Natural killer cell (primary cell): ENCODE measurements around the gene ERFE. TPM values are rescaled to one million over a fixed set of nuclear protein-coding genes. Genes with fewer than 3 reads are reported as not detected.
A peak's percentile ranks its signal among the peaks of the same experiment; 100 is the strongest.

Experiments
- ATAC-seq, 3 donors: fragments of 150-1000 bp in 2 of 3; fragments of 200-7000 bp in 1 of 3; cut with Tn5 transposase; 1 replicate in 1 of 3; 2 replicates in 2 of 3; pipeline ENCODE4 v1.10.0; 2021; ENCODE audit warnings: mild to moderate bottlenecking in 2 of 3, moderate library complexity in 2 of 3
- DNase-seq, 2 donors: peaks; one replicate each; pipeline versions ENCODE4 v3.0.0 to v3.0.0-alpha.2; 2013 to 2021; ENCODE audit warnings: mixed read lengths in 1 of 2
- H3K27ac ChIP-seq: one replicate; pipeline ENCODE4 v1.5.1; 2013; ENCODE audit warnings: mild to moderate bottlenecking, low read length
- H3K27me3 ChIP-seq: one replicate; pipeline ENCODE4 v1.6.1; 2013; ENCODE audit warnings: low read length; ENCODE audit not compliant: control insufficient read depth, insufficient read depth
- H3K36me3 ChIP-seq: one replicate; pipeline ENCODE4 v1.6.1; 2013; ENCODE audit warnings: low read length; ENCODE audit not compliant: control insufficient read depth, insufficient read depth
- H3K4me1 ChIP-seq: one replicate; pipeline ENCODE4 v1.6.1; 2013; ENCODE audit warnings: low read length; ENCODE audit not compliant: control insufficient read depth, insufficient read depth
- H3K4me3 ChIP-seq: one replicate; pipeline ENCODE4 v1.5.1; 2013; ENCODE audit warnings: low read length
- H3K9me3 ChIP-seq: one replicate; pipeline ENCODE4 v1.6.1; 2013; ENCODE audit warnings: low read length; ENCODE audit not compliant: control insufficient read depth, insufficient read depth
- H3K27ac Mint-ChIP-seq, 2 donors: one replicate each; pipeline ENCODE4 v1.8.0; 2022; ENCODE audit warnings: mild to moderate bottlenecking in 2 of 2, mixed read lengths in 2 of 2, moderate library complexity in 1 of 2
- H3K27me3 Mint-ChIP-seq, 2 donors: one replicate each; pipeline ENCODE4 v1.8.0; 2022; ENCODE audit warnings: low read depth in 2 of 2, mixed read lengths in 2 of 2
- H3K36me3 Mint-ChIP-seq: one replicate; pipeline ENCODE4 v1.8.0; 2022; ENCODE audit warnings: mixed read lengths
- H3K4me1 Mint-ChIP-seq, 2 donors: one replicate each; pipeline ENCODE4 v1.8.0; 2022; ENCODE audit warnings: mixed read lengths in 2 of 2
- H3K4me3 Mint-ChIP-seq: one replicate; pipeline ENCODE4 v1.8.0; 2022; ENCODE audit warnings: mild to moderate bottlenecking, moderate library complexity, mixed read lengths
- H3K9me3 Mint-ChIP-seq, 2 donors: one replicate each; pipeline ENCODE4 v1.8.0; 2022; ENCODE audit warnings: mixed read lengths in 2 of 2
- WGBS: methylation state at CpG from one replicate; pipeline ENCODE4 v1.1.7; 2013; ENCODE audit warnings: missing lambda C conversion rate; ENCODE audit not compliant: insufficient coverage; 5-methylcytosine and 5-hydroxymethylcytosine counted together
- intact Hi-C: fragments of 100-400 bp; cut with micrococcal nuclease; formaldehyde crosslinking; loops from one replicate; pipeline ENCODE4 v1.14.2; 2022
- total RNA-seq, 4 donors: library from RNA; stranded (reverse); fragments of 120-200 nt in 1 of 4; gene quantifications; one replicate each; pipeline versions ENCODE4 v1.2.3 to v1.2.4, GENCODE V29; 2013 to 2022
- TF ChIP-seq, protein P1 (sequence below): fragments of 200-600 bp; IDR thresholded peaks from one replicate; pipeline ENCODE4 v1.8.0; 2022; ENCODE audit warnings: antibody characterized with exemption

ERFE gene
- total RNA-seq, 3 donors from 2014 or later (not counting 1 experiment from before 2014, with no cell fraction given), result 0.33 to 4.8 (median 4.3) TPM

- no peaks in the 10 kb centered on the region for H3K9me3 Mint-ChIP-seq
- DNase-seq, result no peak
- no peaks in the 10 kb centered on the region for H3K27me3 ChIP-seq
- intact Hi-C loops, result loop anchor here (5.0 kb wide), 1 partner anchor 35 kb away; the partner anchor contains the start of gene ILKAP
- no peaks in the 10 kb centered on the region for H3K36me3 Mint-ChIP-seq
- H3K27ac Mint-ChIP-seq, result peak overlapping the region; percentile 22 to 93
- TF ChIP-seq, protein P1, sequence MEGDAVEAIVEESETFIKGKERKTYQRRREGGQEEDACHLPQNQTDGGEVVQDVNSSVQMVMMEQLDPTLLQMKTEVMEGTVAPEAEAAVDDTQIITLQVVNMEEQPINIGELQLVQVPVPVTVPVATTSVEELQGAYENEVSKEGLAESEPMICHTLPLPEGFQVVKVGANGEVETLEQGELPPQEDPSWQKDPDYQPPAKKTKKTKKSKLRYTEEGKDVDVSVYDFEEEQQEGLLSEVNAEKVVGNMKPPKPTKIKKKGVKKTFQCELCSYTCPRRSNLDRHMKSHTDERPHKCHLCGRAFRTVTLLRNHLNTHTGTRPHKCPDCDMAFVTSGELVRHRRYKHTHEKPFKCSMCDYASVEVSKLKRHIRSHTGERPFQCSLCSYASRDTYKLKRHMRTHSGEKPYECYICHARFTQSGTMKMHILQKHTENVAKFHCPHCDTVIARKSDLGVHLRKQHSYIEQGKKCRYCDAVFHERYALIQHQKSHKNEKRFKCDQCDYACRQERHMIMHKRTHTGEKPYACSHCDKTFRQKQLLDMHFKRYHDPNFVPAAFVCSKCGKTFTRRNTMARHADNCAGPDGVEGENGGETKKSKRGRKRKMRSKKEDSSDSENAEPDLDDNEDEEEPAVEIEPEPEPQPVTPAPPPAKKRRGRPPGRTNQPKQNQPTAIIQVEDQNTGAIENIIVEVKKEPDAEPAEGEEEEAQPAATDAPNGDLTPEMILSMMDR, result no peak
- no peak overlapping the region for H3K4me3 ChIP-seq
- H3K36me3 ChIP-seq, result peaks cover 37% of the 10 kb centered on the region
- peaks cover 20% of the 10 kb centered on the region for H3K4me1 ChIP-seq
- WGBS, result 88% methylated on average over 8 of the region's 8 CpGs
- no peak overlapping the region for H3K27ac ChIP-seq
- H3K9me3 ChIP-seq, result no peaks in the 10 kb centered on the region
- H3K27me3 Mint-ChIP-seq, result peaks cover 0 to 5% of the 10 kb centered on the region in 2 donors
- peaks cover 32 to 45% of the 10 kb centered on the region in 2 donors for H3K4me1 Mint-ChIP-seq
- no peak overlapping the region for H3K4me3 Mint-ChIP-seq
- ATAC-seq, result no peak
Observed at GRCh38 chr2:238167761-238168160, 9.0 kb downstream of the ERFE start.

DNA sequence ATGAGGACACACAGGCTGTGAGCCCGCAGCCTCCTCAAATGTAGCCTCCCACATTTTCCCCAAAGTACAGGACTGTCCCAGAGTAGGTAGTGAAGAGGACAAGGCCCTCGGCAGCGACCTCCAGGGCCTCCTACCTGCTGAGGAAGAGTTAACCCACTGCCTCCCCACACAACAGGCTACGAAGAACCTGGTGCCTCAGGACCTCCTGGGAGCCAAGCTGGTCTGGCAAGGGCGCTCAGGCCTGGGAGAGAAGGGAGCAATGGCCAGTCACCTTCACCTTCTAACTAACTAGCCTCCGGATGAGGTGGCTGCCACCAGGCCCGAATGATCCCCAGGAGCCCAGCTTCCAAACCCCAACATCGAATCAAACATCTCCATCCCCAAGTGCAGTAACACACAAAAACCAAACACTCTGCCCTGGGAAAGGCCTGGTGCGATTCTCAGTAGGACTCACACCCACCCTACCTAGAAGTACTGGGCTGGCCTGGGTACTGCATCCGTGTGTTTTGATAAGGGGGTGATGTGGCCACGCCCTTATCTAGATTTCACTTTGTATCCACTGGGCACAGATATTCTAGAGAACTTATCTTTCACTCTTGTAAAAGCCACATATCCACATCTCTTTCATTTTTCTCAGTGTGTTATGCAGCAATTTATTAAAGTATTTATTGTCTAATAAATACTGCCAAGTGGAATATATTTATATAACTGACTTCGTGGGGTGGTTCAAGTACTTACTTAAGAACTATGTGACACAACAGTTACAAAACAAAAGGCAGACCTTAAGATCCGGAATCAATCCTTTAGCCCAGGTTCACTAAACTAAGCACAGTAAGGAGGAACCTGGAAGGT is 9.7 kb downstream of the ERFE start:
- peaks cover 38 to 52% of the 10 kb centered on the region in 2 donors for H3K4me1 Mint-ChIP-seq
- Histone ChIP-seq H3K27ac (peak overlapping the region; percentile 37), H3K4me1 (peaks cover 21% of the 10 kb centered on the region), H3K27me3 (no peaks in the 10 kb centered on the region), H3K9me3 (no peaks in the 10 kb centered on the region), H3K4me3 (no peak overlapping the region), H3K36me3 (peaks cover 44% of the 10 kb centered on the region)
- H3K27me3 Mint-ChIP-seq, result peaks cover 0 to 5% of the 10 kb centered on the region in 2 donors
- intact Hi-C loops, result loop anchor here (5.0 kb wide), 1 partner anchor 34 kb away; the partner anchor contains the start of gene ILKAP
- H3K9me3 Mint-ChIP-seq, result no peaks in the 10 kb centered on the region
- peak overlapping the region; percentile 22 to 93 for H3K27ac Mint-ChIP-seq
- peak overlapping the region; percentile 13 for H3K4me3 Mint-ChIP-seq
- WGBS, result 92% methylated on average over 8 of the region's 13 CpGs
- TF ChIP-seq, protein P1, result no peak
- DNase-seq (no peak), ATAC-seq (no peak)
- no peaks in the 10 kb centered on the region for H3K36me3 Mint-ChIP-seq

- Mint-ChIP-seq H3K36me3 (no peaks in the 10 kb centered on the region), H3K4me3 (peak overlapping the region; percentile 51), H3K27ac (peak overlapping the region; percentile 22 to 93), H3K27me3 (peaks cover 0 to 5% of the 10 kb centered on the region in 2 donors), H3K4me1 (peaks cover 42 to 59% of the 10 kb centered on the region in 2 donors), H3K9me3 (no peaks in the 10 kb centered on the region)
- Histone ChIP-seq H3K4me3 (no peak overlapping the region), H3K27me3 (no peaks in the 10 kb centered on the region), H3K9me3 (no peaks in the 10 kb centered on the region), H3K27ac (peak overlapping the region; percentile 22), H3K4me1 (peaks cover 23% of the 10 kb centered on the region), H3K36me3 (peaks cover 52% of the 10 kb centered on the region)
- intact Hi-C loops, result loop anchor here (5.0 kb wide), 1 partner anchor 33 kb away; the partner anchor contains the start of gene ILKAP
- ATAC-seq (no peak), DNase-seq (no peak)
- 75% methylated on average over 3 of the region's 6 CpGs for WGBS
- TF ChIP-seq, protein P1, result no peak
Observed at GRCh38 chr2:238169048-238169707, 10.4 kb downstream of the ERFE start.
